ENCODE results near the gene DGCR6L.
"Not testable (repeated sequence)": the region's sequence is repeated elsewhere in the genome, so short reads cannot be mapped to it uniquely, and the experiment has no call there.

DGCR6L gene

DNA sequence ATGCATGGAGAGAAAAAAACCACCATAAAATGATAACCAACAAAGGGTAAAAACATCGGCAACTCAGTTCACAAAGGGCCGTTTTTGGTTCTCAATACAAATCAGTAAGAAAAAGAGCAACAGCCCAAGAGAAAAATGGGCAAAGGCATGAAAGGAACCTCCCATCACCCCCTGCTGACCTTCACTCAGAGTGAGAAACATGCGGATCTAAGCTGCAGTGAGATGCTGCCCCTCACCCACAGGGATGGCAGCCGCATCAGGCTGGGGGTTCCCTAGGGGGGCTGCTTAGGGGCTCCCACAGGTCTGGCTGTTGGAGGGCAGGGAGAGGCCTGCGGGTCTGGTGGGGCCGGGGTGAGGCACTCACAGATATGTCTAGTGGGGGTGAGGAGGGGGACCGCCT lies 44.5 kb downstream of the DGCR6L start:
- H3K9ac ChIP-seq (ENCODE audit: low read length); H3K4me1 ChIP-seq (ENCODE audit: control insufficient read depth, low read depth, low read length); H3K36me3 ChIP-seq (ENCODE audit: control insufficient read depth, low read depth, low read length); H3K27ac ChIP-seq (ENCODE audit: low read length); H3K4me3 ChIP-seq (ENCODE audit: low read length); H3K27me3 ChIP-seq (ENCODE audit: control insufficient read depth, insufficient read depth, low read length); H3K9me3 ChIP-seq (ENCODE audit: control insufficient read depth, low read depth, low read length): not testable (repeated sequence)

DNA sequence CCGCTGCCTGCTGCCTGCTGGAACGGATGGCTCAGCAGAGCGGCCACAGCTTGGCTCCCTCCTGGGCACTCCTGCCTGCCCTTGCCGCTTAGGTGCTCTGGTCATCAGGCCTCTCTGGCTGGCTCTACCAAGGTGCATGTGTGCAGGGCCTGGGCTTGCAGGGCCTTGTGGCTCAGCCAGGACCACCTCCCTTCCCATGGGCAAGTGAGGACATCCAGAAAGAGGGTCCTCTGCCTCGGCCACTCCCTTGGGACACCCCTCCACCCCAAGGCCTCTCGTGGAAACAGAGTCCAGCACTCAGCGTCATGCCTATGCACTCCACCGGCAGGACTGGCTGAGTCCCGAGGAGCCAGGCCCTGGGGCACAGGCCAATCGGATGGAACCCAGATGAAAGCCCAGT lies 45.5 kb downstream of the DGCR6L start:
- not testable (repeated sequence) for H3K4me3 ChIP-seq (ENCODE audit: low read length); H3K9me3 ChIP-seq (ENCODE audit: control insufficient read depth, low read depth, low read length); H3K9ac ChIP-seq (ENCODE audit: low read length); H3K27me3 ChIP-seq (ENCODE audit: control insufficient read depth, insufficient read depth, low read length); H3K27ac ChIP-seq (ENCODE audit: low read length); H3K4me1 ChIP-seq (ENCODE audit: control insufficient read depth, low read depth, low read length); H3K36me3 ChIP-seq (ENCODE audit: control insufficient read depth, low read depth, low read length)

GRCh38 chr22:20273758-20274181 lies 46.1 kb downstream of the DGCR6L start:
- no peaks in the 10 kb centered on the region for H3K4me1 ChIP-seq (ENCODE audit: control insufficient read depth, low read depth, low read length)

DNA sequence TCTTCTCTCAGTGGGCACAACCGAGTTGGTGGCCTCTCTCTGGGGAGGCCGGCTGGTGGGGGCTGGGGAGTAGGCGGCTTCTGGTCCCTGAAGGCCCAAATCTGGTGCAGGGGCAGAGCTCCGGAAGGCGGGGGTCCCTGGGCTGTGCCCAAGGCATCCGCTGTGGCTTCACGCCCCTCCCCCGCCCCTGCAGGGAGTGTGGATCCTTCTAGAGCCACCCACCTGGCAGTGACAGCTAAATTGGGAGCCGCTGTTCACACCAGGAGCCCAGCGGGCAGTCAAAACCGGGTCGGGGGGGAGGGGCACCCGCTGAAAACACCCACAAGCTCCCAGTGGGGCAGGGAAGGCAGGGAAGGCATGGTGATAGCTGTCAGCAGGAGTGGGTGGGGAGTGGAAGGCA lies 47.2 kb downstream of the DGCR6L start:
- Histone ChIP-seq H3K9ac (ENCODE audit: low read length) (no peak overlapping the region), H3K27ac (ENCODE audit: low read length) (no peak overlapping the region), H3K9me3 (ENCODE audit: control insufficient read depth, low read depth, low read length) (no peaks in the 10 kb centered on the region), H3K4me1 (ENCODE audit: control insufficient read depth, low read depth, low read length) (no peaks in the 10 kb centered on the region), H3K4me3 (ENCODE audit: low read length) (no peak overlapping the region), H3K27me3 (ENCODE audit: control insufficient read depth, insufficient read depth, low read length) (no peaks in the 10 kb centered on the region), H3K36me3 (ENCODE audit: control insufficient read depth, low read depth, low read length) (no peaks in the 10 kb centered on the region)

More at GRCh38 chr22:20273758-20274181, 46.1 kb downstream of the DGCR6L start:
- Histone ChIP-seq H3K36me3 (ENCODE audit: control insufficient read depth, low read depth, low read length) (no peaks in the 10 kb centered on the region), H3K4me3 (ENCODE audit: low read length) (no peak overlapping the region), H3K27me3 (ENCODE audit: control insufficient read depth, insufficient read depth, low read length) (no peaks in the 10 kb centered on the region), H3K9me3 (ENCODE audit: control insufficient read depth, low read depth, low read length) (no peaks in the 10 kb centered on the region), H3K27ac (ENCODE audit: low read length) (no peak overlapping the region), H3K9ac (ENCODE audit: low read length) (no peak overlapping the region)

DNA sequence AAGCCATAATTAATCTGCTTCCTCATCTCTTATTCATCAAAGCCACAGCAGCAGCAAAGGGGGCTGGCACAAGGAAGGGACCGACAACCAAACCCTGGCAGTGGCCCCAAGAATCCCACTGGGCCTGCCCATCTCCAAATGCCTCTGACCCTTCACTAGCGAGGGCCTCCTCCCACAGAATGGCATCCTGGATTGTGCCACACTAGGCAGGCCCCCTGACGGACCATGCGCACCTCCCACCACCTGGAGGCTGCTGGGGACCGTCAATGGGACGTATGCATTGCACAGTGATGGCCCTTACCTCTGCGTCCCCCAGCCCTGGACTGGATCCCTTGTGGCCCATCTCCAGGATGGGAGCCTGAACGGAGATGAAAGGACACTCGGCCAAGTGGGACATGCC lies 47.7 kb downstream of the DGCR6L start:
- no peak overlapping the region for H3K9ac ChIP-seq (ENCODE audit: low read length)
- H3K36me3 ChIP-seq (ENCODE audit: control insufficient read depth, low read depth, low read length) = no peaks in the 10 kb centered on the region
- no peaks in the 10 kb centered on the region for H3K27me3 ChIP-seq (ENCODE audit: control insufficient read depth, insufficient read depth, low read length)
- H3K4me3 ChIP-seq (ENCODE audit: low read length) = no peak overlapping the region
- H3K27ac ChIP-seq (ENCODE audit: low read length) = no peak overlapping the region
- H3K4me1 ChIP-seq (ENCODE audit: control insufficient read depth, low read depth, low read length) = no peaks in the 10 kb centered on the region
- H3K9me3 ChIP-seq (ENCODE audit: control insufficient read depth, low read depth, low read length) = no peaks in the 10 kb centered on the region

DNA sequence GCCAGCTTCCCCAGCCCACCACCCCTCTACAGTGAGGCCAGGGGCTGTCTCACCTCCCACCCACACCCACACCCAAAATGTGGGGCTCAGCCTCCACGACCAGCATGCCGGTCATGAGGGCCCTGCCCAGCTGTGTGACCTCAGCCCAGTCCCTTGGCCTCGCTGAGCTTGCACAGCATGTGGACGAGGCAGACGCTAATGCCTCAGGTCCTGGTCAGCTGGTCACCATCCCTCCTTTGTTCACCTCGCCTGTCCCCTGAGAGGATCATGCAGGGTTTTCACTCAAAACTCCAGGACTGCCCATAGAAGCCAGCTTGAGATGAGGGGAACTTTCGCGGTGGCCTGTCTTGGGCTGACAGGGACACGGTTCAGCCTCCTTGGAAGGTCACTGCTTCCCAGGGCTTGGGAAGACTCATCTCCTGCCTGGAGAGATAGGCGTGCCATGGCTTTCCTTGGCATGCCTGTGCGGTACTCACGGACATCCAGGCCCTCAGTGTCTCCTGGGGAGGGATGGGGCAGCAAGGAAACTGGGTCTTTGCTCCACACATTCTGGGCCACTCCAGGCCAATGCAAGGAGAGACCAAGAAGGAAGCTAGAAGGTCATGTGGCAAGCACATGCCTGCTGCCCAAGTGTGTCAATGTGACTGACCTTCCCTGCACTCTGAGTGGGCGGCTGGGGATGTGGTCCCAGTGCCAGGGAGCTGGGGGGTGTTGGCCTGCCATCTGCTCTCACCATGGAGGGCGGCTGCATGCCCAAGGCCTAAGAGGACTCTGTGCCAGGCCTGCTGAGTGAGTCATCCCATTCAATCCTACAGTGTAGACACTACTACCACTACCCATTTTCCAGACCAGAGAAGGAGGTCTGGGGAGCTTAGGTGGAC lies 48.5 kb downstream of the DGCR6L start:
- no peaks in the 10 kb centered on the region for H3K27me3 ChIP-seq (ENCODE audit: control insufficient read depth, insufficient read depth, low read length)
- H3K4me3 ChIP-seq (ENCODE audit: low read length) = no peak overlapping the region
- no peaks in the 10 kb centered on the region for H3K36me3 ChIP-seq (ENCODE audit: control insufficient read depth, low read depth, low read length)
- no peak overlapping the region for H3K27ac ChIP-seq (ENCODE audit: low read length)
- H3K9me3 ChIP-seq (ENCODE audit: control insufficient read depth, low read depth, low read length) = no peaks in the 10 kb centered on the region
- no peak overlapping the region for H3K9ac ChIP-seq (ENCODE audit: low read length)
- H3K4me1 ChIP-seq (ENCODE audit: control insufficient read depth, low read depth, low read length) = no peaks in the 10 kb centered on the region

DNA sequence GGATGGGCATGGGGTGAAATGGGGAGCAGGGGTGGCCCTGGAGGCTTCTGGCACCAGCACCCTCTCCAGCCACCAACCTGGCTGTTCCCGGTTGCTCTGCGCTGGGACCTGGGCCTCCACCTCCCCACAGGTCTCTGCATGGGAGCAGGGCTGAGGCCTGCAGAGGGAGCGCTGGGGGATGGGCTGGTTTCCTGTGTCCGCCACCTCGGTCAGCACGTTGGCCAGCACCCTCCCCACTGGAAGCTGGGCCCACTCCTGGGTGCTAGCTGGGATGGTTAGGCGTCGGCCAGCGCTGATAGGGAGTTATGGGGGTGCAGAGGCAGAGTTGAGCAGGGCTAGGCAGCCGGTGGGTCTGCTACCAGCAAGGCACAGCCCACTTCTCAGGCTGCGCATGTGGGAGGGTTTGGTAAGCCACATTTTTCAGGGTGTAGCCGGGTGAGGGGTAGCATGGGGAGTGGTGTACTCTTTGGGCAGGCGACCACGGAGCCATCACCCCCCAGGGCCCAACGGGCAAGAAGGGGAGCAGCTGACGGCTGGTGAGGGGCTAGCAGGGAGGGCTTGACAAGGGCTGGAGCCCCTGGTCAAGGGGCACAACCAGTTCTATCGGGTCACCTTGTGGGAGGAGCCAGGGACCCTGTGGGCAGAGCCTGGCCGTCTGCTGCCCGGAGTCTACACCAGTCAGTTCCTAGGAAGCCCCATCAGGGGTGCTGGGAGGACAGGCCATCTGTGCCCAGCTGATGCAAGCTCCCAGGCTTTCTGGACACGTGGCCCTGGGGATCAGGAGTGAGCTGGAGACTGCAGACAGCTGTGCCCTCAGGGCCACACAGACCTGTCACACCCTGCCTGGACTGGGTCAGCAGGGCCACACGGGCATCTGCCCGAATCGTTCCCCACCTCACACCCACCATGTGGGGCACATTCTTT lies 49.4 kb downstream of the DGCR6L start:
- not testable (repeated sequence) for H3K4me1 ChIP-seq (ENCODE audit: control insufficient read depth, low read depth, low read length); H3K27me3 ChIP-seq (ENCODE audit: control insufficient read depth, insufficient read depth, low read length); H3K36me3 ChIP-seq (ENCODE audit: control insufficient read depth, low read depth, low read length); H3K9ac ChIP-seq (ENCODE audit: low read length); H3K9me3 ChIP-seq (ENCODE audit: control insufficient read depth, low read depth, low read length); H3K27ac ChIP-seq (ENCODE audit: low read length); H3K4me3 ChIP-seq (ENCODE audit: low read length)

- not testable (repeated sequence) for H3K27me3 ChIP-seq (ENCODE audit: control insufficient read depth, insufficient read depth, low read length); H3K9me3 ChIP-seq (ENCODE audit: control insufficient read depth, low read depth, low read length); H3K9ac ChIP-seq (ENCODE audit: low read length); H3K4me1 ChIP-seq (ENCODE audit: control insufficient read depth, low read depth, low read length); H3K36me3 ChIP-seq (ENCODE audit: control insufficient read depth, low read depth, low read length); H3K27ac ChIP-seq (ENCODE audit: low read length); H3K4me3 ChIP-seq (ENCODE audit: low read length)
Observed at GRCh38 chr22:20269673-20270072, 50.2 kb downstream of the DGCR6L start.

- not testable (repeated sequence) for H3K27me3 ChIP-seq (ENCODE audit: control insufficient read depth, insufficient read depth, low read length); H3K9me3 ChIP-seq (ENCODE audit: control insufficient read depth, low read depth, low read length); H3K36me3 ChIP-seq (ENCODE audit: control insufficient read depth, low read depth, low read length); H3K27ac ChIP-seq (ENCODE audit: low read length); H3K4me3 ChIP-seq (ENCODE audit: low read length); H3K9ac ChIP-seq (ENCODE audit: low read length); H3K4me1 ChIP-seq (ENCODE audit: control insufficient read depth, low read depth, low read length)
Observed at GRCh38 chr22:20269201-20269600, 50.7 kb downstream of the DGCR6L start.

DNA sequence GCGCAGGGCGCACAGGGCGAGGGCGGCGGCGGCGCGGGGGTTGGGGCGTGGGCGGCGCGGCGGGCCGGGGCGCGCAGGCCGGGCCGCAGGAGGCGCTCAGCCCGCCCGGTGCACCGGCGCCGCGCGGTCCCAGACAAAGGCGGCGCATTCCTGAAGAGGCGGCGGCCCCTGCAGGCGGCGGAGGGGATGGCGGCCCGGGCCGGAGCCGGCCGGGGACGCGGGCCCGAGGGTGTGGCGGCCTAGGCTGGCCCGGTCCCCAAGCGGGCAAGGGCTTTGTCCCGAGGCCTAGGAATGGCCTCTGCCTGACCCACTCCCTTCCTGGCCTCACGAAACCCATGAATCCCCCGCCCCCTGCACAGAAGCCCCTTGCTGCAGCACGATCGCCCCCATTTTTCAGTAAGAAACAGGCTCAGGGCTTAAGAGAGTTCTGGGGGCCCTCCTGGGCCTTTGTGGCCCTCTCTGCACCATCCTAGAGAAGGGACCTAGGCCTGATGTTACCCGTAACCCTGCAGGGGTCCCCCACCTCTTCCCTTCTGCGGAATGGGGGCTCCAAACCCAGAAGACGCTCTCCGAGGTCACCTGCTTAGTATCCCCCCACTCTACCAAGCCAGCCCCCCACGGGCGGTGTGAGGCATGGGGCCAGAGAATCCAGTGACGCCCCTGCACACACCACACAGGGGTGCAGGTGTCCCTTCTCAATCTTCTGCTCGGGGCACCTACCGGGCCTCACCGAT lies 51.4 kb downstream of the DGCR6L start, which contains the start of gene RTN4R:
Gene RTN4R, minus strand, starts transcription at position 40 of the 734 bp plus-strand sequence. CDS start 226 bp downstream, outside the sequence.
- peak within 1 kb of the TSS; percentile 61 for H3K4me3 ChIP-seq (ENCODE audit: low read length)
- no peaks in the 10 kb centered on the region for H3K36me3 ChIP-seq (ENCODE audit: control insufficient read depth, low read depth, low read length)
- H3K9ac ChIP-seq (ENCODE audit: low read length) = peak within 1 kb of the TSS; percentile 81
- H3K27me3 ChIP-seq (ENCODE audit: control insufficient read depth, insufficient read depth, low read length) = no peaks in the 10 kb centered on the region
- H3K27ac ChIP-seq (ENCODE audit: low read length) = no peak within 1 kb of the TSS
- H3K4me1 ChIP-seq (ENCODE audit: control insufficient read depth, low read depth, low read length) = no peaks in the 10 kb centered on the region
- H3K9me3 ChIP-seq (ENCODE audit: control insufficient read depth, low read depth, low read length) = no peaks in the 10 kb centered on the region
